Prostate gland (tissue), 2 donors: Measurements from ENCODE around the gene TTYH2. TPM values are rescaled to one million over a fixed set of nuclear protein-coding genes. Genes with fewer than 3 reads are reported as not detected.

Source experiments
- DNase-seq: peaks from one replicate; pipeline ENCODE4 v3.0.0-alpha.2; 2019; ENCODE audit warnings: low spot score
- H3K27ac ChIP-seq, 2 donors: fragments of 200-600 bp; sonication (generic); 2 replicates each; pipeline ENCODE4 v1.5.1; 2017 to 2019
- H3K27me3 ChIP-seq: fragments of 200-600 bp; sonication (generic); replicated peaks from 2 replicates; pipeline ENCODE4 v1.5.1; 2019; ENCODE audit not compliant: insufficient read depth
- H3K36me3 ChIP-seq, 2 donors: fragments of 200-600 bp; sonication (generic); 1 replicate in 1 of 2; 2 replicates in 1 of 2; pipeline versions ENCODE4 v1.5.1 to v1.8.1; 2017 to 2019
- H3K4me1 ChIP-seq: fragments of 200-600 bp; sonication (generic); replicated peaks from 2 replicates; pipeline ENCODE4 v1.5.1; 2019
- H3K4me3 ChIP-seq, 2 donors: fragments of 200-600 bp; sonication (generic); 2 replicates each; pipeline ENCODE4 v1.5.1; 2017 to 2019
- H3K9me3 ChIP-seq: fragments of 200-600 bp; sonication (generic); 2 replicates; pipeline ENCODE4 v1.5.1; 2017
- POLR2A ChIP-seq: fragments of 450-650 bp; IDR thresholded peaks from one replicate; pipeline ENCODE4 v1.6.1; 2016; ENCODE audit warnings: antibody characterized with exemption, mild to moderate bottlenecking
- POLR2AphosphoS5 ChIP-seq: sonication (generic); formaldehyde crosslinking; IDR thresholded peaks from one replicate; pipeline ENCODE4 v1.6.1; 2017; ENCODE audit warnings: antibody characterized with exemption
- WGBS: methylation state at CpG from one replicate; pipeline ENCODE4 v1.1.5; 2018; 5-methylcytosine and 5-hydroxymethylcytosine counted together
- intact Hi-C: fragments of 100-400 bp; cut with DNase I; formaldehyde crosslinking; loops from one replicate; pipeline ENCODE4 v1.14.2; 2022
- total RNA-seq, 2 donors: library from RNA; depleted of rRNA; stranded (reverse); fragments of >200 nt; gene quantifications; one replicate each; pipeline ENCODE4 v1.1.0, GENCODE V29; 2016
- TF ChIP-seq, protein P1 (sequence below), 4 experiments: fragments of 200-600 bp in 2 of 4; fragments of 450-650 bp in 2 of 4; sonication (generic) in 2 of 4; IDR thresholded peaks; 1 replicate in 3 of 4; 2 replicates in 1 of 4; pipeline ENCODE4 v1.5.1; 2016 to 2019; ENCODE audit warnings: antibody characterized with exemption in 4 of 4, mild to moderate bottlenecking in 2 of 4, moderate library complexity in 2 of 4

The TTYH2 gene
- total RNA-seq, 2 donors from 2014 or later = 7.7 to 43.3 TPM

DNA sequence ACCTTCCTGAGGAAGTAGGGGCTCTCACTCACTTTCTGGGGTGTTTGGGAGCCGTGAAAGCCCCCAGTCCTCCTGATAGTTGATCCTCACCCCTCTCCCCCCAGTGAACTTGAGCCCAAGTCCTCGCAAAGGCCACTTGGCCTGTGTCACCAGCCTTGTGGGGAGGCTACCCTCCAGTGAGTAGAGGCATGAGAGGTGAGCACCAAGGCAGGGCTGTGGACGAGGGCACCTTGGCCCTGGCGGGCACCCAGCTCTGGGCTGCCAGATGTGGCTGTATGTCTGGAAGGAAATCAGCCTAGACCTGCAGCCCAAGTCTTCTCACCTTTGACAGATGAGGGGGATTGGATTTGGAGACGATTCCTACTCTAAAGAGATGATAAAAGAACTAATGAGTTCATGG lies 3.1 kb downstream of the TTYH2 start:
- H3K36me3 ChIP-seq = no peaks in the 10 kb centered on the region
- no peak overlapping the region for H3K27ac ChIP-seq
- DNase-seq = no peak
- WGBS = 85% methylated on average over 5 of the region's 5 CpGs
- H3K9me3 ChIP-seq = no peaks in the 10 kb centered on the region
- intact Hi-C loops = no loop called here
- H3K27me3 ChIP-seq = no peaks in the 10 kb centered on the region
- H3K4me1 ChIP-seq = no peaks in the 10 kb centered on the region
- TF ChIP-seq, protein P1, sequence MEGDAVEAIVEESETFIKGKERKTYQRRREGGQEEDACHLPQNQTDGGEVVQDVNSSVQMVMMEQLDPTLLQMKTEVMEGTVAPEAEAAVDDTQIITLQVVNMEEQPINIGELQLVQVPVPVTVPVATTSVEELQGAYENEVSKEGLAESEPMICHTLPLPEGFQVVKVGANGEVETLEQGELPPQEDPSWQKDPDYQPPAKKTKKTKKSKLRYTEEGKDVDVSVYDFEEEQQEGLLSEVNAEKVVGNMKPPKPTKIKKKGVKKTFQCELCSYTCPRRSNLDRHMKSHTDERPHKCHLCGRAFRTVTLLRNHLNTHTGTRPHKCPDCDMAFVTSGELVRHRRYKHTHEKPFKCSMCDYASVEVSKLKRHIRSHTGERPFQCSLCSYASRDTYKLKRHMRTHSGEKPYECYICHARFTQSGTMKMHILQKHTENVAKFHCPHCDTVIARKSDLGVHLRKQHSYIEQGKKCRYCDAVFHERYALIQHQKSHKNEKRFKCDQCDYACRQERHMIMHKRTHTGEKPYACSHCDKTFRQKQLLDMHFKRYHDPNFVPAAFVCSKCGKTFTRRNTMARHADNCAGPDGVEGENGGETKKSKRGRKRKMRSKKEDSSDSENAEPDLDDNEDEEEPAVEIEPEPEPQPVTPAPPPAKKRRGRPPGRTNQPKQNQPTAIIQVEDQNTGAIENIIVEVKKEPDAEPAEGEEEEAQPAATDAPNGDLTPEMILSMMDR (IDR thresholded peaks at IDR 0.05) = no peak
- H3K4me3 ChIP-seq = no peak overlapping the region

DNA sequence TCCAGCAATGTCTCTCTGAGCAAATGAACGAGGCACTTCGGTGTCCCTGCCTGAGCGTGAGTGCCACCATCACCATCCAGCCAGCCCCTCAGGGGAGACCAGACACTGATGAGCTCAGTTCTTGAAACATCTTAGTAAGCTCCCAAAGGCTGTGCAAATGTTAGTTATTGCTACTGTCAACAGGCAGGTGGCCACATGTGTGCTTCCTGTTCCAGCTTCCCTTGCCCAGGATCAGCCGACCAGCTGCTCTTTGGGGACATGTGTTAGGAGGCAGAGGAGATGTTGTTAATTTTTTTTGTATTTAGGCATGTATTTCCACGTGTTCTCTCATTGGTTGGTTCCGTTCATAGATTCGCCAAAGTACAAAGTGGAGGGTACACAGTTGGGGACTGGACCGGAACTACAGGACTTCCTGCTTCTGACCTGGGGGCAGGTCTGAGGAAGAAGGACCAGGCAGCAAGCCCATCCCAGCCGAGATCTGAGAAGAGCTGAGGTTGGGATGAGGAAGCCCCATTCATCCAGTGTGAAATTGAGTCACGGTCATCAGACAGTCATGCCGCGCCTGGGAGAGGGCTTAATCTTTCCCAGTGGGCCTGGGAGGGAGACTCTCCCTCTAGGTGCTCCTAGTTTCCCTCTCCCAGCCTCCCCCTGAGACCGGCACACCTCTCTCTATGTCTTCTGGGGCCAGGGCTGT lies 3.8 kb downstream of the TTYH2 start:
- Histone ChIP-seq H3K9me3 (no peaks in the 10 kb centered on the region), H3K27ac (no peak overlapping the region), H3K27me3 (no peaks in the 10 kb centered on the region), H3K36me3 (no peaks in the 10 kb centered on the region), H3K4me1 (no peaks in the 10 kb centered on the region), H3K4me3 (no peak overlapping the region)
- DNase-seq = no peak
- intact Hi-C loops = no loop called here
- TF ChIP-seq, protein P1 (IDR thresholded peaks at IDR 0.05) = no peak
- TF ChIP-seq POLR2A (no peak), POLR2AphosphoS5 (no peak)
- 65% methylated on average over 13 of the region's 13 CpGs for WGBS

DNA sequence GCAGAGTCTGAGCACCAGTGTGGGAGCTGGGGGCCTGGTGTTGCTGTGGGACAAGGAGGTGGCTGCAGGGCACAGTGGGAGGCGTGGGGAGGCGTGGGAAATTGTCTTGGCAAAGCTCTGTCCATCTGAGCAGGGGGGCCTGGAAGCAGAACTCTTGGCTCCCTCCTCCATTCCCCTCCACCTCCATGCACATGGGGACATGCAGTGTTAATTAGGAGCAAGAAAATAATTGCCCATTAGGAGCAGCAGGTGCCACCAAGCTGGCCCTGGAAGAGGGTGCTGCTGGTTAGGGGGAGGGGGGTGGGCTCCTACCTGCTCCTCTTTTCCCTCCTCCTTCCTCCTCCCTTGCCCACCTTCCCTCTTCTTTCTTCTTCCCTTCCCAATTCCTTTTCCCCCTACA lies 4.5 kb downstream of the TTYH2 start:
- Histone ChIP-seq H3K36me3 (no peaks in the 10 kb centered on the region), H3K9me3 (no peaks in the 10 kb centered on the region), H3K4me1 (no peaks in the 10 kb centered on the region), H3K4me3 (no peak overlapping the region), H3K27ac (no peak overlapping the region), H3K27me3 (no peaks in the 10 kb centered on the region)
- WGBS = 88% methylated on average over 2 of the region's 2 CpGs
- intact Hi-C loops = no loop called here
- DNase-seq = no peak
- TF ChIP-seq POLR2AphosphoS5 = no peak

DNA sequence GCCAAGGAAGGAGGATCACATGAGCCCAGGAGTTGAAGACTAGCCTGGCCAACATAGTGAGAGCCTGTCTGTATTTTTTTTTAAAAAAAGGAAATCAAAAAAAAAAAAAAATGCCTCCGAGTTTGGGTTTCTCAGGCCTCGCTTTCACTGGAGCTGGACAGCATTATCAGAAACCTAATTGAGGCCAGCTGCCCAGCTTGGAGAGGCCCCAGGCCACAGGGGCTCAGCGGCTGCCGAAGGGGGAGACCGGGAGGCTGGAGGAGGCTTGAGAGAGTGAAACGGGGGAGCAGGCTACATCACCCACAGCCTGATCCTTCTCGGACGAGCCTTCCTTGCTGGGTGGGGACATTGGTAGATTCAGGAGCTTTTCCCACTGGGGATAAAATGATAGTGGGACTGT lies 5.1 kb downstream of the TTYH2 start:
- intact Hi-C loops = no loop called here
- DNase-seq = no peak
- Histone ChIP-seq H3K9me3 (no peaks in the 10 kb centered on the region), H3K27ac (no peak overlapping the region), H3K36me3 (no peaks in the 10 kb centered on the region), H3K27me3 (no peaks in the 10 kb centered on the region), H3K4me1 (no peaks in the 10 kb centered on the region), H3K4me3 (no peak overlapping the region)
- 70% methylated on average over 8 of the region's 8 CpGs for WGBS
- TF ChIP-seq POLR2AphosphoS5 (no peak), POLR2A (no peak)
- TF ChIP-seq, protein P1 (IDR thresholded peaks at IDR 0.05) = no peak

DNA sequence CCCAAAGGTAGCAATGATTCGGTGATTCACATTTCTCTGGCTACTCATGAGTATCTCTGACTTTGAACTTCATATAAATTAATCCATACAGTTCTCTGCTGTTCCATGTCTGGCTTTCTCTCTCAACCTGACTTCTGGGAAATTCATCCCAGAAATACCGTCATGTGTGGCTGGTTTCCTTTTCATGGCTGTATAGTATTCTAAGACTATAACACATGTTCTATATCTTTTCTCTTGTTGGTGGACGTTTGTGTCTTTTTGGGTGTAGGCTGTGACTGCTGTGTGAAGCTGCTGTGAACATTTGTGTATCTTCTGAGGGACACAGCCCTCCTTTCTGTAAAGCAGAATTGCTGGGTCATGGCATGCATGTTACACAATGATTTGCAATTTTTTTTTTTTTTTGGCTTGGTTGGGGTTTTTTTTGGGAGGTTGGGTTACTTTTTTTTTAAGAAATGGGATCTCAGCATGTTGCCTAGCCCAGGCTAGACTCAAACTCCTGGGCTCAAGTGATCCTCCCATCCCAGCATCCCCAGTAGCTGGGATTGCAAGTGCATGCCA lies 6.3 kb downstream of the TTYH2 start:
- Histone ChIP-seq H3K27ac (no peak overlapping the region), H3K27me3 (no peaks in the 10 kb centered on the region), H3K36me3 (no peaks in the 10 kb centered on the region), H3K4me1 (no peaks in the 10 kb centered on the region), H3K9me3 (no peaks in the 10 kb centered on the region), H3K4me3 (no peak overlapping the region)
- WGBS = 87% methylated on average over 3 of the region's 3 CpGs
- intact Hi-C loops = no loop called here
- no peak for DNase-seq
- TF ChIP-seq, protein P1 (IDR thresholded peaks at IDR 0.05) = no peak
- TF ChIP-seq POLR2AphosphoS5 (no peak), POLR2A (no peak)
